Measurements from ENCODE around the gene CDK18.

DNA sequence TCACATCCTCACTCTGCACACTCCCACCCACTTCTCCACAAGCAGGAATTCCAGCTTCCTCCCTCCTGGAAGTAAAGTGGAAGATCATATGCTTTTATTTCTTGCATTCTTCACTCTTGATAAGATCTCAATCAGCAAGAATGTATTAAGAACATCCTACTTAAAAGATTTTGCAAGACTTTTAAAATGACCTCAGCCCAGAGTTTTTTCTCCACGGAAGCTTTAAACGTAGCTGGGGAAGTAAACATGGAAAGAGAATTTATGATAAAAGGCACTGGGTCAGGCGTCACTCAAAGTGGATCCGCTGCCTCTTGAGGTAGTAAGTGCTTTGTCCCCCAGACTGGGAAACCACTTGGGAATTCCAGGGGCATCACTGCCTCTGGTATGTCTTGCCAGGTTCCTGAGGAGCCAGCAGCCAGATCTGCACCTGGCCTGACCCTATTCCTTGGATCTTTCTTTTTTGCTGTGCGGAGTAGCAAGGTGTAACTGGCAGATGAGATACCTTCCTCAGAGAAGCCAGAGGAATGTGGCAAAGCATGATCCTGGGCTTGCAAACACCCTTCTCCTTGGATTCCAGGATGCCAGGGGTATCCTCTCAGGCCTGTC, 33.9 kb downstream of the CDK18 start:
- no peak for TF ChIP-seq CTCF (IDR thresholded peaks at IDR 0.05)
- TF ChIP-seq POLR2A (IDR thresholded peaks at IDR 0.05), result no peak
